Ishikawa (cell line): ENCODE results near the gene MAK.

Experiments used
- CEBPB ChIP-seq: IDR thresholded peaks from 2 replicates; pipeline ENCODE4 v1.6.1; 2012
- CREB1 ChIP-seq: IDR thresholded peaks from 2 replicates; pipeline ENCODE4 v1.6.1; 2012; ENCODE audit warnings: low read depth
- EP300 ChIP-seq: IDR thresholded peaks from 2 replicates; pipeline ENCODE4 v1.6.1; 2012; ENCODE audit warnings: borderline replicate concordance
- FOXM1 ChIP-seq: IDR thresholded peaks from 2 replicates; pipeline ENCODE4 v1.6.1; 2012; ENCODE audit warnings: low read depth, borderline replicate concordance
- MAX ChIP-seq: IDR thresholded peaks from 2 replicates; pipeline ENCODE4 v1.6.1; 2012
- RAD21 ChIP-seq: IDR thresholded peaks from 2 replicates; pipeline ENCODE4 v1.6.1; 2012; ENCODE audit warnings: low read depth
- REST ChIP-seq: IDR thresholded peaks from 2 replicates; pipeline ENCODE4 v1.6.1; 2012; ENCODE audit warnings: low read depth, mild to moderate bottlenecking
- TAF1 ChIP-seq: IDR thresholded peaks from 2 replicates; pipeline ENCODE4 v1.6.1; 2012; ENCODE audit warnings: low read depth, mild to moderate bottlenecking
- TEAD4 ChIP-seq: IDR thresholded peaks from 2 replicates; pipeline ENCODE4 v1.6.1; 2012
- YY1 ChIP-seq: IDR thresholded peaks from 2 replicates; pipeline ENCODE4 v1.6.1; 2012; ENCODE audit warnings: low read depth
- ZBTB7A ChIP-seq: IDR thresholded peaks from 2 replicates; pipeline ENCODE4 v1.6.1; 2012; ENCODE audit warnings: low read depth

GRCh38 chr6:10849901-10850300 is 11.6 kb upstream of the MAK start:
- TF ChIP-seq EP300: no peak
- no peak for TF ChIP-seq MAX
- TF ChIP-seq CEBPB: no peak
- no peak for TF ChIP-seq CREB1
- no peak for TF ChIP-seq RAD21
- TF ChIP-seq YY1: no peak
- TF ChIP-seq TAF1: no peak
- no peak for TF ChIP-seq FOXM1
- no peak for TF ChIP-seq ZBTB7A
- TF ChIP-seq TEAD4: no peak
- no peak for TF ChIP-seq REST
